AG04449 (cell line): ENCODE measurements around the gene ALG14.

Experiments
- CTCF ChIA-PET: fragments of 350-600 bp; formaldehyde crosslinking; extraction: SDS; loops from one replicate; lab custom pipeline; 2021; ENCODE audit warnings: antibody characterized with exemption; lab: Yijun Ruan, JAX
- POLR2A ChIA-PET: fragments of 400-600, 350-600 bp; formaldehyde crosslinking; extraction: SDS; loops from one replicate; lab custom pipeline; 2020; ENCODE audit warnings: antibody characterized with exemption, inconsistent platforms; lab: Yijun Ruan, JAX
- DNase-seq: peaks from one replicate; pipeline ENCODE4 v3.0.0-alpha.2; 2010; ENCODE audit warnings: low read depth, low spot score
- H3K4me3 ChIP-seq: 2 replicates; pipeline ENCODE4 v1.5.1; 2011; ENCODE audit warnings: low read depth, mild to moderate bottlenecking, control low read depth, low read length
- TF ChIP-seq, protein P1 (sequence below): IDR thresholded peaks from one replicate; pipeline ENCODE4 v1.5.1; 2011; ENCODE audit warnings: mild to moderate bottlenecking, moderate library complexity, low read length, control low read depth, inconsistent platforms; ENCODE audit not compliant: insufficient read depth; ENCODE audit errors: missing control alignments

Gene ALG14

DNA sequence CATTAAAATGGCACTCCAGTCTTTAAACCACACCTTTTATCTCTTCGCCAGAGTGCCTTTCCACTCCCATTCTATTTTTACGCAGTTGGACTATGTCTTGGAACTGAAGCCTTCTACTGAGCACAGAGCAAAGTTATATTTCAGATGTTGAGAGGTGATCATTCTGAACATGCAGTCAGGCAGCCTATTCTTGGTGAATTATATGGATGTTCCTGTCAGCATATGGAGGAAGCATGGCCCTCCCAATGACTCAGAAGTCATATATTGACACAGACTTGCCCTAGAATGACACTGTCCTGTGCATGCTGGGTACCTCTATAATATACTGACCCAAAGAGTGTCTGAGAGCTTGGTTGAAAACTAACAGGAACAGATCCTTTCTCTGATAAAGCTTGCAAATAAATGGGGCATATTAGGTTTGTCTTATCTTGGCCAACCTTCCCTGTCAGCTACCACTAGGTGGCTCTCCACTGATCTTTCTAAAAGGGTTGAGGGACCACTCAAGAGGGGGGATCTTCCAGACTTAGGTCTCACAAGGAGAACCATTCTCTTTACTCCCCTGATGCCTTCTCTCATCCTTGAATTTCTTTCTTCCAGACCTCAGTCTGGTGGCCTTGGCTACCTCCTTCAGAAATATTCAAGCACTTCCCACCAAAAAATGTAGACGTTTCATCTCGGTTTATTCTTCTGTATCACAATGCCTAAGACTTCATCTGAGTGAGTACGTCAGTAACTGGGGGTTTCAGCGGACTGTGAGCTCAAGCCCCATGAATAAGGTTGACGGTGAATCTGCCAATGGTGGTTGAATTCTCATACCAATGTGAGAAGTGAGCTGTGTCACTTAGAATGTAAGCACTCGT lies 11.8 kb upstream of the ALG14 start:
- ChIA-PET POLR2A (no interaction called here), CTCF (interaction anchor here (0.6 to 2.7 kb wide), 9 partner anchors 9 to 230 kb away, joined by 3 to 17 read pairs (median 4); partner anchors contain the start of genes ALG14 and RWDD3)
- DNase-seq: no peak
- H3K4me3 ChIP-seq: no peak overlapping the region
- TF ChIP-seq, protein P1, sequence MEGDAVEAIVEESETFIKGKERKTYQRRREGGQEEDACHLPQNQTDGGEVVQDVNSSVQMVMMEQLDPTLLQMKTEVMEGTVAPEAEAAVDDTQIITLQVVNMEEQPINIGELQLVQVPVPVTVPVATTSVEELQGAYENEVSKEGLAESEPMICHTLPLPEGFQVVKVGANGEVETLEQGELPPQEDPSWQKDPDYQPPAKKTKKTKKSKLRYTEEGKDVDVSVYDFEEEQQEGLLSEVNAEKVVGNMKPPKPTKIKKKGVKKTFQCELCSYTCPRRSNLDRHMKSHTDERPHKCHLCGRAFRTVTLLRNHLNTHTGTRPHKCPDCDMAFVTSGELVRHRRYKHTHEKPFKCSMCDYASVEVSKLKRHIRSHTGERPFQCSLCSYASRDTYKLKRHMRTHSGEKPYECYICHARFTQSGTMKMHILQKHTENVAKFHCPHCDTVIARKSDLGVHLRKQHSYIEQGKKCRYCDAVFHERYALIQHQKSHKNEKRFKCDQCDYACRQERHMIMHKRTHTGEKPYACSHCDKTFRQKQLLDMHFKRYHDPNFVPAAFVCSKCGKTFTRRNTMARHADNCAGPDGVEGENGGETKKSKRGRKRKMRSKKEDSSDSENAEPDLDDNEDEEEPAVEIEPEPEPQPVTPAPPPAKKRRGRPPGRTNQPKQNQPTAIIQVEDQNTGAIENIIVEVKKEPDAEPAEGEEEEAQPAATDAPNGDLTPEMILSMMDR: peak; percentile 34

DNA sequence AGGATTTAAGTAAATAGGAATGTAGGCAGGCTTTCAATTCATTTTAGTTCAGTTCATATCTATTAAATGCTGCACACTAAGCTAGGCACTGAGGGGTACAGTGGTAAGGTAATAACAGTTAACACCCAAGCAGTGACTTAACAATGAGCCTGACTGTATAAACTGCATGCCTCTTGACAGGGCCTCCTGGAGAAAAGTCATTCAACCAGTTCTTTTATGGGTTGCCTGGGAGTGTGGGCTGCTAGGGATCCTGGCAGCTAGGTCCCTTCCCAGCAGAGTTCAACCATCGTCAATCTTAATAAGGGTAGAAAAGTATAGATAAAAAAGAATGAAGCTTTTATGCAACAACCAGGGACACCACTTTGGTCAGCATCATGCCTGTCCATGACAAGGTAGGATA lies 8.1 kb upstream of the ALG14 start:
- ChIA-PET POLR2A (no interaction called here), CTCF (no interaction called here)
- DNase-seq: no peak
- TF ChIP-seq, protein P1: no peak
- H3K4me3 ChIP-seq: no peak overlapping the region

DNA sequence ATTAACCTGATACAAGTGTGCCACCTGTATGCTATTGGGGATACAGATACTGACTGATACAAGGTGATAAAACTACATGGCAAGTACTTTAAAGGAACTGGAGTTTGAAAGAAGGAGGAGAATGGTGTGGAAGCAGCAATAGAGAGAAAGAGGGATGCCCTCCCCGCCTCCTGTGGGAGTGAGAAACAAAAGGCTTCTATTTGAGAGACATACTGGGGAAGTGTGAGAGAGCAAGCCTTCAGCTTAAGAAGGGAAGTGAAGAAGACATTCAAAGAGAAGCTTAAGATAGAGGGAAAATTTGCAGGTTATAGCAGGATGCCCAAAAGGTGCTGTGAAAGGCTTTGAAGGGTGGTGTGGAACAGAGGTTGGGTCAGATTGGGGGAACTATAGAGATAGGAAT lies 7.7 kb upstream of the ALG14 start:
- ChIA-PET CTCF (no interaction called here), POLR2A (no interaction called here)
- H3K4me3 ChIP-seq: no peak overlapping the region
- TF ChIP-seq, protein P1: no peak
- no peak for DNase-seq

DNA sequence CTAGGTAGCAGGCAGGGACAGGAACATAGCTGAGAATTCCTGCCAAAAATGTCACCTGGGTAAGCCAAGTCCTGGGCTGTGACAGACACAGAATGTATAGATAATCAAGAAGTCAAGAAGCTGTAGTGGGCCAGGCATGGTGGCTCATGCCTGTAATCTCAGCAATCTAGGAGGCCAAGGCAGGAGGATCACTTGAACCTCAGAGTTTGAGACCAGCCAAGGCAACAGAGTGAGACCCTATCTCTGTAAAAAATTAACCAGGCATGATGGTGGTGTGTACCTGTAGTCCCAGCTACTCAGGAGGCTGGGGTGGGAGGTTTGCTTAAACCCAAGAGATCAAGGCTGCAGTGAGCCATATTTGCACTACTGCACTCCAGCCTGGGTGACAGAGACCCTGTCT lies 3.3 kb upstream of the ALG14 start:
- ChIA-PET POLR2A (no interaction called here), CTCF (interaction anchor here (0.6 to 2.4 kb wide), 4 partner anchors 8 to 221 kb away, joined by 3 to 17 read pairs (median 4); no protein-coding TSS in a partner anchor)
- DNase-seq: no peak
- no peak overlapping the region for H3K4me3 ChIP-seq
- TF ChIP-seq, protein P1: no peak

DNA sequence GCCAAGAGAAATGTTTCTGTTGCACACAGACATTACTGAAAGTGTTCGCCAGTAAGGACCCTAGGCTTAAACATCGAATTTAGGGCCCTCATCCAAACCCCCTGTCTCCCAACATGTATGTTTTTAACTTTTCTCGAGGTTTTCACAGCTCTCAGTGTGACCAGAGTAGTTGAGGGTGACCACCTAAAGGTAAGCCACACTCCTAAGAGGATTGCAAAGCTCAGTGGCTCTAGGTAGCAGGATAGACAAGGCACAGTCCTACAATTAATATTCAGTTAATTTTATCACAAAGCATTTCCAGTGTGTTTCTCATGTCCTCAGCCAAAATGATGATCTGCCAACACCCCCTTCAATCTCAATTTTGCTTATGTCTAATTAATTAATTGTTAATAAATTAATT lies 695 bp upstream of the ALG14 start:
- CTCF ChIA-PET: interaction anchor here (1.2 to 2.2 kb wide), 4 partner anchors 11 to 219 kb away, joined by 4 to 12 read pairs (median 9); partner anchors contain the start of gene RWDD3
- H3K4me3 ChIP-seq: peak overlapping the region; percentile 96
- DNase-seq: no peak
- TF ChIP-seq, protein P1: no peak
- POLR2A ChIA-PET: interaction anchor here (0.6 to 1.6 kb wide), 5 partner anchors 14 to 161 kb away, joined by 3 to 10 read pairs (median 3); partner anchors contain the start of genes RWDD3 and TLCD4

DNA sequence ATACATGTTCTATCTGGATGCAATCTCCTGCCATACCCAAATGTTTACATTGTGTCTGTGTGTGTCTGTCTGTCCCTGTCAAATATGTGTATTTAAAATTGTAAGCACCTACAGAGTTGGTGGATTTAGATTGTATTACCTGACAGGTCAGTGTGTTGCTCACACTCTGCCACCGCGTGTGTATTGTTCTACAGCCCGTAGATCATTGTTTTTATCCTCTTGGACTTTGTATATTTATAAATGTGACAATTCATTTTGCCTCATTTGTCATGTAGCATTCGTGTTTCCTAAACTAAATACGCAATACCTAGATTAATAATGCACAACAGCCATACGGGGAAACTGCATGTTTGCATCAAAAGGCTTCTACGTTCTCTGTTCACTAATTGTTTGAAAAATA lies 634 bp downstream of the ALG14 start:
- ChIA-PET POLR2A (no interaction called here), CTCF (interaction anchor here (1.8 to 2.2 kb wide), 2 partner anchors 13 to 162 kb away, joined by 10 to 12 read pairs; partner anchors contain the start of gene RWDD3)
- DNase-seq: no peak
- peak overlapping the region; percentile 96 for H3K4me3 ChIP-seq
- TF ChIP-seq, protein P1: no peak
